Adrenal gland (tissue), 12 donors: ENCODE data around the gene TMEM151B. TPM values are rescaled to one million over a fixed set of nuclear protein-coding genes. Genes with fewer than 3 reads are reported as not detected.
"Not testable (repeated sequence)": the region's sequence is repeated elsewhere in the genome, so short reads cannot be mapped to it uniquely, and the experiment has no call there.

Experiments
- DNase-seq, 7 donors: peaks; one replicate each; pipeline ENCODE4 v3.0.0-alpha.2; 2019 to 2020
- H3K27ac ChIP-seq, 5 donors: fragments of 200-600 bp; sonication (generic) in 4 of 5; 1 replicate in 3 of 5; 2 replicates in 2 of 5; pipeline versions ENCODE4 v1.5.1 to v1.8.0; 2016 to 2020; ENCODE audit warnings: mild to moderate bottlenecking in 1 of 5
- H3K27me3 ChIP-seq: fragments of 200-600 bp; 2 replicates; pipeline ENCODE4 v1.8.0; 2021
- H3K36me3 ChIP-seq, 2 donors: fragments of 200-600 bp; replicated peaks in 1 of 2; 1 replicate in 1 of 2; 2 replicates in 1 of 2; pipeline versions ENCODE4 v1.5.1 to v1.8.0; 2018 to 2022
- H3K4me1 ChIP-seq, 2 donors: fragments of 200-600 bp; replicated peaks in 1 of 2; 1 replicate in 1 of 2; 2 replicates in 1 of 2; pipeline versions ENCODE4 v1.5.1 to v1.8.0; 2018 to 2021
- H3K4me3 ChIP-seq, 4 donors: fragments of 200-600 bp; sonication (generic) in 3 of 4; one replicate each; pipeline ENCODE4 v1.5.1; 2016 to 2018
- H3K9me3 ChIP-seq, 3 donors: fragments of 200-600 bp; sonication (generic) in 1 of 3; replicated peaks in 1 of 3; 1 replicate in 2 of 3; 2 replicates in 1 of 3; pipeline versions ENCODE4 v1.5.1 to v1.8.0; 2016 to 2021
- CTCF ChIP-seq, 6 experiments: fragments of 450-650 bp in 4 of 6; fragments of 200-600 bp in 2 of 6; sonication (generic) in 1 of 6; IDR thresholded peaks; 1 replicate in 5 of 6; 2 replicates in 1 of 6; pipeline versions ENCODE4 v1.5.1 to v1.8.0; 2016 to 2021; ENCODE audit warnings: antibody characterized with exemption in 6 of 6, mild to moderate bottlenecking in 2 of 6, moderate library complexity in 1 of 6
- POLR2A ChIP-seq, 2 donors: fragments of 450-650 bp; IDR thresholded peaks; one replicate each; pipeline ENCODE4 v1.6.1; 2017; ENCODE audit warnings: antibody characterized with exemption in 2 of 2, mild to moderate bottlenecking in 2 of 2, moderate library complexity in 1 of 2
- WGBS, 4 donors: extraction: QIAGEN DNeasy Blood & Tissue Kit in 2 of 4; methylation state at CpG; one replicate each; pipeline versions ENCODE4 v1.1.5 to v1.1.7; 2013 to 2017; 5-methylcytosine and 5-hydroxymethylcytosine counted together
- intact Hi-C, 2 donors: fragments of 100-400 bp; cut with DNase I; formaldehyde crosslinking; loops; one replicate each; pipeline versions ENCODE4 v1.14.1 to v1.15.0; 2022 to 2023
- polyA plus RNA-seq, 3 donors: library from polyadenylated mRNA; stranded (reverse); fragments of 200-250 nt in 2 of 3; fragments of 350-450 nt in 1 of 3; fragmentation: Illumina TruSeq in 1 of 3; extraction: RNeasy Lipid Tissue Mini Kit (QIAGEN cat#74804) in 1 of 3; gene quantifications; one replicate each; pipeline ENCODE4 v1.2.3, GENCODE V29; 2013 to 2014
- total RNA-seq, 9 donors: library from RNA; depleted of rRNA in 4 of 9; stranded (reverse); fragments of >200 nt in 4 of 9; fragments of 120-200 nt in 1 of 9; fragmentation: NEBNext Ultra II Directional in 1 of 9; extraction: Animal tissue kit (Norgen Biotek cat#: 25700) in 1 of 9; gene quantifications; one replicate each; pipeline versions ENCODE4 v1.1.0 to v1.2.4, GENCODE V29; 2013 to 2023
- donor health status: healthy with polysubstance abuse.
- donor health status: Bipolar disorder and iron deficiency.
- donor health status: DM: yes; HTN: yes; CAD: no.
- donor health status: DM: no; HTN: no; CAD: no.
- donor health status: DM: no; HTN: no; CAD: no.
- donor health status: DM: yes; HTN: yes; CAD: no.

Gene TMEM151B
- total and polyA plus RNA-seq, 12 donors = 0.07 to 3.9 (median 0.79) TPM; not detected in 2

GRCh38 chr6:44312901-44313788 lies 42.9 kb downstream of the TMEM151B start, which contains the start of gene AARS2:
Gene AARS2, minus strand, starts transcription at chr6:44313347. Its CDS starts 24 bp downstream, at chr6:44313323.
- no peaks in the 10 kb centered on the region for H3K27me3 ChIP-seq
- H3K4me1 ChIP-seq = peaks cover 8 to 11% of the 10 kb centered on the region in 2 donors
- no peaks in the 10 kb centered on the region for H3K9me3 ChIP-seq
- 2 to 5% (median 3%) methylated on average over 36 to 52 of the region's 52 CpGs for WGBS, 4 donors
- H3K27ac ChIP-seq = peak within 1 kb of the TSS in 3 of 5 donors; percentile 54 to 77 (median 59)
- DNase-seq = peak; percentile 87 to 94 (median 91)
- H3K4me3 ChIP-seq = peak within 1 kb of the TSS in 3 of 4 donors; percentile 68 to 99 (median 84)
- H3K36me3 ChIP-seq = peaks cover 0 to 32% of the 10 kb centered on the region in 2 donors
- peak; percentile 50 to 80 for TF ChIP-seq POLR2A (IDR thresholded peaks at IDR 0.05)
- TF ChIP-seq CTCF (IDR thresholded peaks at IDR 0.05) = peak; percentile 87 to 99 (median 93)
- intact Hi-C loops = no loop called here

DNA sequence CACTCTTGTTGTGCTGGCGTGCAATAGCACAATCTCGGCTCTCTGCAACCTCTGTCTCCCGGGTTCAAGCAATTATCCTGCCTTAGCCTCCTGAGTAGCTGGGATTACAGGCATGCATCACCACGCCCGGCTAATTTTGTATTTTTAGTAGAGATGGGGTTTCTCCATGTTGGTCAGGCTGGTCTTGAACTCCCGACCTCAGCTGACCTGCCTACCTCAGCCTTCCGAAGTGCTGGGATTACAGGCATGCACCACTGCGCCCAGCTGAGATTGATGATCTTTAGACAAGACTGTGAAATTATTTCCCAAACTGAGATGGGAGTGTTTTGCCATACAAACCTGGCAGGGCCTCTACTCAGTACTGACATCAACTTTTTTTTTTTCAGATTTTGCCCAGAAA lies 44.4 kb downstream of the TMEM151B start:
- intact Hi-C loops = not testable (repeated sequence)
- 76 to 87% (median 82%) methylated on average over 8 of the region's 8 CpGs for WGBS, 4 donors

DNA sequence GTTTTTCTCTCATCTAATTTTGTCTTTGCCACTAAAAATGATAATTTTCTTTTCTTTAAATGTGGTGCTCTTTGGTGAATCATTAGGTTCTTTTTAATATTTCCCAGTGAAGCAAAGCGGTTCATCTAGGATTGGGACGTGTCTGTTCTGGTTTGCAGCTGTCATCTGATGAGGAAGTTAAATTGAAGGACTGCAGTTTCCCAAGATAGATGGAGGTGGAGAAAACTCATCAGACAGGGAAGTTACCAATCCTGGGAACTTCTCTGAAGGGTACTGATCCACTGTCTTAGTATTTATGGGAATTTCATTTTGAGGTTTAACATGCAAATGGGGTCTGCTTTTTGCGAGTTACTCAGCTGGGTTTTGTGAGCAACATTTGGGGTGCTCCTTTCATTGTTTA lies 45.3 kb downstream of the TMEM151B start:
- Histone ChIP-seq H3K27me3 (peaks cover 7% of the 10 kb centered on the region), H3K9me3 (no peaks in the 10 kb centered on the region), H3K4me3 (no peak overlapping the region), H3K36me3 (peaks cover 0 to 11% of the 10 kb centered on the region in 2 donors), H3K4me1 (peaks cover 8 to 11% of the 10 kb centered on the region in 2 donors), H3K27ac (no peak overlapping the region)
- 44 to 62% (median 56%) methylated on average over 3 of the region's 3 CpGs for WGBS, 4 donors
- DNase-seq = no peak
- TF ChIP-seq POLR2A (IDR thresholded peaks at IDR 0.05) (no peak), CTCF (IDR thresholded peaks at IDR 0.05) (no peak)
- intact Hi-C loops = no loop called here

More for the DNA sequence above, 44.4 kb downstream of the TMEM151B start:
- not testable (repeated sequence) for H3K4me3 ChIP-seq, H3K9me3 ChIP-seq, H3K27me3 ChIP-seq, H3K27ac ChIP-seq, DNase-seq
- Histone ChIP-seq H3K4me1 (peaks cover 8 to 11% of the 10 kb centered on the region in 2 donors), H3K36me3 (peaks cover 0 to 20% of the 10 kb centered on the region in 2 donors)

DNA sequence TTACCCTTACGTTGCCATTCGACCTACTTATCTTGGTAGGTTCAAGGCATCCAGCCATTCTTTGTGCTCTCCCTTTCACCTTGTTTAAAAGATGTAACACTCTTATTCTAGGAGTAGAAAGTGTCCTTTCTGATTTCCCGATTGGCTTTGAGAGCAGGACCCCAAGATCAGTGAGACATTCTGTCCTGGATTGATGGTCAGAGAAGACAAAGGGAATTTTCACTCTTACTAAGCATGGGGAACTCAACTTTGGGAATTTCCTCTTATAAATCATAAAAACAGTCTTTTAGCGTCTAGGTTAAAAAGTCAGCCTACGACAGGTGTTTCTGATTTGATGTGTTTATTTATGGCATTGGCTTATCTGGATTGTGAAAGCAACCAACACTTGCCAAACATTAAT lies 45.7 kb downstream of the TMEM151B start:
- H3K27ac ChIP-seq = no peak overlapping the region
- no peak overlapping the region for H3K4me3 ChIP-seq
- peaks cover 8 to 11% of the 10 kb centered on the region in 2 donors for H3K4me1 ChIP-seq
- DNase-seq = no peak
- intact Hi-C loops = no loop called here
- H3K27me3 ChIP-seq = peaks cover 7% of the 10 kb centered on the region
- H3K36me3 ChIP-seq = peaks cover 0 to 7% of the 10 kb centered on the region in 2 donors
- TF ChIP-seq CTCF (IDR thresholded peaks at IDR 0.05) (no peak), POLR2A (IDR thresholded peaks at IDR 0.05) (no peak)
- 63 to 67% (median 65%) methylated on average over 5 of the region's 5 CpGs for WGBS, 4 donors
- no peaks in the 10 kb centered on the region for H3K9me3 ChIP-seq
